ENCODE measurements around the gene FAM53C. TPM values are rescaled to one million over a fixed set of nuclear protein-coding genes. Genes with fewer than 3 reads are reported as not detected.

Gene FAM53C
- total RNA-seq, 1 experiment from 2014 or later: 39.8 TPM

DNA sequence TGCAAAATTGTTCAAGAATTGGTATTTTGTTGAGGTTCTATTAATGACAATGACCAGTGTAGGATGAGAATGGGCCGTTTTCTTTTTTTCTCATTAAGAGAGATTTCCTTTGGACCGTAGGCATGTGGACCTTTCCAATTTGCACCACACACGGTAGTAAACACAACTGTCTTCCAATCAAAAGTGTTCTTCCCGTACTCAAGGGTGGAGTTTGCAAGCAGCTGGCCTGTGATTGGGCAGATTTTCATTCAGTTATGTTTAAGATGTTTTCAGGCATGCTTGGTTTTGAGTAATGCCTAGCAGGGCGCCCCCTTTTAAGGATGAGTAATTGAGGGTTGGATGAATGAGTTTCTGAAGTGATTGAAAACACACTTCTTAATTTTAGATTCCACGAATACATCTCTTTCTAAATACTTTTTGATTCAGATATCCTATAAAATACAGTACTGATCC, 16.9 kb downstream of the FAM53C start:
- ChIA-PET CTCF (no interaction called here), POLR2A (ENCODE audit: low non-redundant PET) (no interaction called here)
- DNase-seq (ENCODE audit: low spot score): peak; percentile 87
- Histone ChIP-seq H3K4me3 (ENCODE audit: low read depth, low read length, poor library complexity, severe bottlenecking) (peak overlapping the region; percentile 73), H3K36me3 (ENCODE audit: insufficient read depth, low read length, poor library complexity, severe bottlenecking) (no peaks in the 10 kb centered on the region), H3K27ac (ENCODE audit: low read depth, low read length, poor library complexity, severe bottlenecking) (no peak overlapping the region), H3K27me3 (replicated peaks; ENCODE audit: insufficient read depth, low read depth, low read length, poor library complexity) (no peaks in the 10 kb centered on the region), H3K4me1 (ENCODE audit: insufficient read depth, low read length, poor library complexity, severe bottlenecking) (peaks cover 14% of the 10 kb centered on the region), H3K9me3 (ENCODE audit: low read depth, low read length, poor library complexity, severe bottlenecking) (peaks cover 7% of the 10 kb centered on the region)
- intact Hi-C loops (cut with micrococcal nuclease; ENCODE audit: unreplicated experiment): no loop called here
- no TSS peak for BruUV-seq (replicated peaks)
- TF ChIP-seq EZH2 (IDR thresholded peaks at IDR 0.05; ENCODE audit: borderline replicate concordance, low read depth, low read length, poor library complexity, severe bottlenecking): no peak
- TF ChIP-seq, protein P1, sequence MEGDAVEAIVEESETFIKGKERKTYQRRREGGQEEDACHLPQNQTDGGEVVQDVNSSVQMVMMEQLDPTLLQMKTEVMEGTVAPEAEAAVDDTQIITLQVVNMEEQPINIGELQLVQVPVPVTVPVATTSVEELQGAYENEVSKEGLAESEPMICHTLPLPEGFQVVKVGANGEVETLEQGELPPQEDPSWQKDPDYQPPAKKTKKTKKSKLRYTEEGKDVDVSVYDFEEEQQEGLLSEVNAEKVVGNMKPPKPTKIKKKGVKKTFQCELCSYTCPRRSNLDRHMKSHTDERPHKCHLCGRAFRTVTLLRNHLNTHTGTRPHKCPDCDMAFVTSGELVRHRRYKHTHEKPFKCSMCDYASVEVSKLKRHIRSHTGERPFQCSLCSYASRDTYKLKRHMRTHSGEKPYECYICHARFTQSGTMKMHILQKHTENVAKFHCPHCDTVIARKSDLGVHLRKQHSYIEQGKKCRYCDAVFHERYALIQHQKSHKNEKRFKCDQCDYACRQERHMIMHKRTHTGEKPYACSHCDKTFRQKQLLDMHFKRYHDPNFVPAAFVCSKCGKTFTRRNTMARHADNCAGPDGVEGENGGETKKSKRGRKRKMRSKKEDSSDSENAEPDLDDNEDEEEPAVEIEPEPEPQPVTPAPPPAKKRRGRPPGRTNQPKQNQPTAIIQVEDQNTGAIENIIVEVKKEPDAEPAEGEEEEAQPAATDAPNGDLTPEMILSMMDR (conservative IDR thresholded peaks at IDR 0.05; ENCODE audit: low read depth, low read length): peak; percentile 34; the same call in 1 of the 2 replicates

DNA sequence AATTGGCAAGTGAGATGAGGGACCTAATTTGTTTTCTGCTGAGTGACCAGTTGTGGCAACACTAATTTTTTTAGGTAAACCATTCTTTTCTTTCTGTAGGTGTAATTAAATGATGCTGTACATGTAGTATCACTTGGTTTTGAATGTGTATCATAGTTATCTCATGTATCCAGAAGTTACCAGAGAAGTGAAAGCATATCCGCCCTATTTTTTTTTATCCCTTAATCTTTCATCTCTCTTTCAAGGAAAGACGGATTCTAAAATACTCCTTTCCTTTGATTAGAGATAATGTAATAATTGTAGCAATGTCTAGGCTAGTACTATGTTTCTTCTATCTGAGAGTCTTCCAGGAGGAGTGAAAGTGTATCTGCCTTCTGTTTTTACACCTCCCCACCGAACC, 21.6 kb downstream of the FAM53C start:
- Histone ChIP-seq H3K27ac (ENCODE audit: low read depth, low read length, poor library complexity, severe bottlenecking) (no peak overlapping the region), H3K27me3 (replicated peaks; ENCODE audit: insufficient read depth, low read depth, low read length, poor library complexity) (no peaks in the 10 kb centered on the region), H3K4me1 (ENCODE audit: insufficient read depth, low read length, poor library complexity, severe bottlenecking) (peaks cover 6% of the 10 kb centered on the region), H3K9me3 (ENCODE audit: low read depth, low read length, poor library complexity, severe bottlenecking) (no peaks in the 10 kb centered on the region), H3K36me3 (ENCODE audit: insufficient read depth, low read length, poor library complexity, severe bottlenecking) (no peaks in the 10 kb centered on the region), H3K4me3 (ENCODE audit: low read depth, low read length, poor library complexity, severe bottlenecking) (no peak overlapping the region)
- BruUV-seq (replicated peaks): no TSS peak
- no peak for DNase-seq (ENCODE audit: low spot score)
- TF ChIP-seq EZH2 (IDR thresholded peaks at IDR 0.05; ENCODE audit: borderline replicate concordance, low read depth, low read length, poor library complexity, severe bottlenecking): no peak
- TF ChIP-seq, protein P1 (conservative IDR thresholded peaks at IDR 0.05; ENCODE audit: low read depth, low read length): no peak
- intact Hi-C loops (cut with micrococcal nuclease; ENCODE audit: unreplicated experiment): no loop called here
- POLR2A ChIA-PET (ENCODE audit: low non-redundant PET): no interaction called here
- CTCF ChIA-PET: no interaction called here

DNA sequence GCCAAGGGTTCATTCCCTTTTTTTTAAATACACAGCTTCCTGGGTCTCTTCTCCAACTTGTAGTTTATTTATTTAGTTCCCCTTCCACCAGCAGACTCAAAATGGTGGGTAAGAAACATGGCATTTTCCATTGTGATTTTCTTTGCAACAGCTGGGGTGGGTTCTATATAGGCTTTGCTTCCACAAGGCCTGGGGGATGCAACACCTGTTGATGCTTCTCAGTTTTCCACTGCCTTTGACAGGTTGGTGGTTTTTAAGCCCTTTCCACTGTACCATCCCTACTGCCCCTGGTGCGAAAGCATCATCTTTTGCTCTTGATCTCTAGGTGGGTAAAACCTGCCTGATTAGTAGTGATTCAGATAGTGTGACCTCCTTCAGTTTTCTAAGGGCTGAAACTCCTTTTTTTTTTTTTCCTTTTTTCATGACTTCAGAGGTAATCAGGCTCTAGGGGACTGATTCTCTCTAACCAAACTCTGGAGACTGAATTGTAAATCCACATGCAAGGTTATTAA, 22.9 kb downstream of the FAM53C start:
- H3K4me3 ChIP-seq (ENCODE audit: low read depth, low read length, poor library complexity, severe bottlenecking): no peak overlapping the region
- no TSS peak for BruUV-seq (replicated peaks)
- H3K4me1 ChIP-seq (ENCODE audit: insufficient read depth, low read length, poor library complexity, severe bottlenecking): no peaks in the 10 kb centered on the region
- CTCF ChIA-PET: no interaction called here
- no peaks in the 10 kb centered on the region for H3K36me3 ChIP-seq (ENCODE audit: insufficient read depth, low read length, poor library complexity, severe bottlenecking)
- DNase-seq (ENCODE audit: low spot score): no peak
- POLR2A ChIA-PET (ENCODE audit: low non-redundant PET): no interaction called here
- no peaks in the 10 kb centered on the region for H3K27me3 ChIP-seq (replicated peaks; ENCODE audit: insufficient read depth, low read depth, low read length, poor library complexity)
- TF ChIP-seq, protein P1 (conservative IDR thresholded peaks at IDR 0.05; ENCODE audit: low read depth, low read length): no peak
- TF ChIP-seq EZH2 (IDR thresholded peaks at IDR 0.05; ENCODE audit: borderline replicate concordance, low read depth, low read length, poor library complexity, severe bottlenecking): no peak
- no peaks in the 10 kb centered on the region for H3K9me3 ChIP-seq (ENCODE audit: low read depth, low read length, poor library complexity, severe bottlenecking)
- intact Hi-C loops (cut with micrococcal nuclease; ENCODE audit: unreplicated experiment): no loop called here
- H3K27ac ChIP-seq (ENCODE audit: low read depth, low read length, poor library complexity, severe bottlenecking): no peak overlapping the region

All from A673 (cell line).